ENCODE results near the gene AVEN.
"Not testable (repeated sequence)": the region's sequence is repeated elsewhere in the genome, so short reads cannot be mapped to it uniquely, and the experiment has no call there.

Gene AVEN

DNA sequence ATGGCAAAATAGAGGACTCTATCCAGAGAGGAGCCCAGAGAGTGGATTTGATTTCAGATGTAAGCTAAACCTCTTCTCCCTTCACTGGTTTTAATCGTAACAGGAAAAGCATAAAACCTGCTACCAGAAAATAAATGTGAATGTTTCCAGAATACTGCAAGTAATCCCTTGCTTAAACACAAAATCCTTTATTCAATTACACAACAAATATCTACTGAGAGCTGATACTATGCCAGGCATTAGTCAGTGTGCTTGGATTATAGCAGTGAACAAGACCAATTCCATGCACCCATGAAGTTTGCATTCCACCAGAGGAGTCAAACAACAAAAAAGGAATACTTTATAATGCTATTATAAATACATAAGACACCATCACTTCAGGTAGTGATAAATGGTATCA, 15.1 kb downstream of the AVEN start:
- H3K79me1 ChIP-seq (ENCODE audit: low read length) = no peaks in the 10 kb centered on the region
- H2AK5ac ChIP-seq (ENCODE audit: low read length) = no peak overlapping the region
- DNase-seq = no peak
- no CpG with 5 or more reads among the region's 1 CpG for WGBS (ENCODE audit: extremely low coverage, insufficient coverage, low lambda C conversion rate)
- H3K27ac ChIP-seq (ENCODE audit: low read depth, low read length) = no peak overlapping the region
- no peaks in the 10 kb centered on the region for H3K79me2 ChIP-seq (ENCODE audit: control insufficient read depth, insufficient read depth, low read length)
- H2BK5ac ChIP-seq (ENCODE audit: low read length) = no peak overlapping the region
- H3K4me3 ChIP-seq (ENCODE audit: low read length) = no peak overlapping the region
- no peak overlapping the region for H3K56ac ChIP-seq (ENCODE audit: low read length)
- H4K5ac ChIP-seq (ENCODE audit: low read length) = no peak overlapping the region
- H2BK120ac ChIP-seq (ENCODE audit: low read depth, low read length) = no peak overlapping the region
- H3K23ac ChIP-seq (ENCODE audit: low read length) = no peak overlapping the region
- no peak overlapping the region for H3K18ac ChIP-seq (ENCODE audit: low read length)
- H3K9ac ChIP-seq (ENCODE audit: low read length) = no peak overlapping the region
- no peaks in the 10 kb centered on the region for H3K36me3 ChIP-seq (ENCODE audit: control insufficient read depth, insufficient read depth, low read length)
- no peak overlapping the region for H2BK15ac ChIP-seq (replicated peaks; ENCODE audit: low read depth)
- no peaks in the 10 kb centered on the region for H3K27me3 ChIP-seq (ENCODE audit: insufficient read depth, low read length, poor library complexity)
- no peak overlapping the region for H3K4me2 ChIP-seq (ENCODE audit: low read length)
- no peaks in the 10 kb centered on the region for H3K4me1 ChIP-seq (ENCODE audit: control insufficient read depth, low read depth, low read length)
- H4K8ac ChIP-seq (ENCODE audit: low read depth, low read length) = no peak overlapping the region
- no peak overlapping the region for H3K4ac ChIP-seq (ENCODE audit: low read depth, low read length)

DNA sequence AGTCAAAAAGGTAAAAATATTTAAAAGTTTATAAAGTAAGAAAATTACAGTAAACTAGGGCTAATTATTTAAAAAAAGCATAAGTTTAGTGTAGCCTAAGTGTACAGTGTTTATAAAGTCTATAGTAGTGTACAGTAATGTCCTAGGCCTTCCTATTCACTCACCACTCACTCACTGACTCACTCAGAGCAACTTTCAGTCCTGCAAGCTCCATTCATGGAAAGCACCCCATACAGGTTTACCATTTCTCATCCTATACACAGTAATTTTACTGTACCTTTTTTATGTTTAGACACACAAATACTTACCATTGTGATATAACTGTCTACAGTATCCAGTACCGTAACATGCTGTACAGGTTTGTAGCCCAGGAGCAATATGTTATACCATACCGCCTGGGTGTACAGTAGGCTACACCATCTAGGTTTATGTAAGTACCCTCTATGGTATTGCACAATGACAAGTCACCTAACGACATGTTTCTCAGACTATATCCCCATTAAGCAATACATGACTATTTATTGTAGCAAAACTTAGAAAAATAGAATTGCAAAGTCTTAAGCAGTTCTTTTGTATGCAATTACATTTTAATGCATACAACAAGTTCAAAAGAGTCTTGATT, 19.5 kb downstream of the AVEN start:
- Histone ChIP-seq H3K23ac (ENCODE audit: low read length) (no peak overlapping the region), H2BK120ac (ENCODE audit: low read depth, low read length) (no peak overlapping the region), H3K4ac (ENCODE audit: low read depth, low read length) (no peak overlapping the region), H3K27ac (ENCODE audit: low read depth, low read length) (no peak overlapping the region), H3K79me1 (ENCODE audit: low read length) (no peaks in the 10 kb centered on the region), H2BK15ac (replicated peaks; ENCODE audit: low read depth) (no peak overlapping the region), H3K56ac (ENCODE audit: low read length) (no peak overlapping the region), H4K8ac (ENCODE audit: low read depth, low read length) (no peak overlapping the region), H3K4me1 (ENCODE audit: control insufficient read depth, low read depth, low read length) (no peaks in the 10 kb centered on the region), H2AK5ac (ENCODE audit: low read length) (no peak overlapping the region), H4K5ac (ENCODE audit: low read length) (no peak overlapping the region), H3K36me3 (ENCODE audit: control insufficient read depth, insufficient read depth, low read length) (no peaks in the 10 kb centered on the region), H3K27me3 (ENCODE audit: insufficient read depth, low read length, poor library complexity) (no peaks in the 10 kb centered on the region), H2BK5ac (ENCODE audit: low read length) (no peak overlapping the region), H3K4me2 (ENCODE audit: low read length) (no peak overlapping the region), H3K9ac (ENCODE audit: low read length) (no peak overlapping the region), H3K79me2 (ENCODE audit: control insufficient read depth, insufficient read depth, low read length) (no peaks in the 10 kb centered on the region), H3K18ac (ENCODE audit: low read length) (no peak overlapping the region), H3K4me3 (ENCODE audit: low read length) (no peak overlapping the region)
- no peak for DNase-seq
- WGBS (ENCODE audit: extremely low coverage, insufficient coverage, low lambda C conversion rate) = no CpG with 5 or more reads among the region's 3 CpGs

DNA sequence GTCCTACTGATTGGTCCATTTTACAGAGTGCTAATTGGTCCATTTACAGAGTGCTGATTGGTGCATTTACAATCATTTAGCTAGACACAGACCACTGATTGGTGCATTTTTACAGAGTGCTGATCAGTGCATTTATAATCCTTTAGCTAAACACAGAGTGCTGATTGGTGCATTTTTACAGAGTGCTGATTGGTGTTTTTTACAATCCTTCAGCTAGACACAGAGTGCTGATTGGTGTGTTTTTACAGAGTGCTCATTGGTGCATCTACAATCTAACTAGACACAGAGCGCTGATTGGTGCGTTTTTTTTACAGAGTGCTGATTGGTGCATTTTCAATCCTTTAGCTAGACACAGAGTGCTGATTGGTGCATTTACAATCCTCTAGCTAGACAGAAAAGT, 20.3 kb downstream of the AVEN start:
- not testable (repeated sequence) for H3K4me3 ChIP-seq (ENCODE audit: low read length); H2BK5ac ChIP-seq (ENCODE audit: low read length)
- no CpG with 5 or more reads among the region's 2 CpGs for WGBS (ENCODE audit: extremely low coverage, insufficient coverage, low lambda C conversion rate)

DNA sequence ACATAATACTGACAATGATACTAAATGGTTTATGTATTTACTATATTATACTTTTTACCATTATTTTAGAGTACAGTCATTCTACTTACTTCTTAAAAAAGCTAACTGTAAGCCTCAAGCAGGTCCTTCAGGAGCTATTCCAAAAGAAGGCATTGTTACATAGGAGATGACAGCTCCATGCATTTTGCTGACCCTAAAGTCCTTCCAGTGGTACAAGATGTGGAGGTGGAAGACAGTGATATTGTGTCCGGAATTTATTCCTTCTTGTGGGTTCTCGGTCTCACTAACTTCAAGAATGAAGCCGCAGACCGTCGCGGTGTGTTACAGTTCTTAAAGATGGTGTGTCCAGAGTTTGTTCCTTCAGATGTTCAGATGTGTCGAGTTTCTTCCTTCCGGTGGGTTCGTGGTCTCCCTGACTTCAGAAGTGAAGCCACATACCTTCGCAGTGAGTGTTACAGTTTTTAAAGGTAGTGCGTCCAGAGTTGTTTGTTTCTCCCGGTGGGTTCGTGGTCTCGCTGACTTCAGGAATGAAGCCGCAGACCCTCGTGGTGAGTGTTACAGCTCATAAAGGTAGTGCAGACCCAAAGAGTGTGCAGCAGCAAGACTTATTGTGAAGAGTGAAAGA, 20.9 kb downstream of the AVEN start:
- no peaks in the 10 kb centered on the region for H3K79me2 ChIP-seq (ENCODE audit: control insufficient read depth, insufficient read depth, low read length)
- no peak overlapping the region for H4K5ac ChIP-seq (ENCODE audit: low read length)
- no peak overlapping the region for H2AK5ac ChIP-seq (ENCODE audit: low read length)
- no peak overlapping the region for H3K9ac ChIP-seq (ENCODE audit: low read length)
- no peak overlapping the region for H2BK5ac ChIP-seq (ENCODE audit: low read length)
- H3K56ac ChIP-seq (ENCODE audit: low read length) = no peak overlapping the region
- no peak overlapping the region for H3K4ac ChIP-seq (ENCODE audit: low read depth, low read length)
- H3K4me1 ChIP-seq (ENCODE audit: control insufficient read depth, low read depth, low read length) = no peaks in the 10 kb centered on the region
- H3K18ac ChIP-seq (ENCODE audit: low read length) = no peak overlapping the region
- peaks cover 3% of the 10 kb centered on the region for H3K79me1 ChIP-seq (ENCODE audit: low read length)
- H2BK15ac ChIP-seq (replicated peaks; ENCODE audit: low read depth) = no peak overlapping the region
- no peak overlapping the region for H2BK120ac ChIP-seq (ENCODE audit: low read depth, low read length)
- no peak overlapping the region for H3K23ac ChIP-seq (ENCODE audit: low read length)
- H3K36me3 ChIP-seq (ENCODE audit: control insufficient read depth, insufficient read depth, low read length) = no peaks in the 10 kb centered on the region
- DNase-seq = no peak
- no peak overlapping the region for H4K8ac ChIP-seq (ENCODE audit: low read depth, low read length)
- no CpG with 5 or more reads among the region's 16 CpGs for WGBS (ENCODE audit: extremely low coverage, insufficient coverage, low lambda C conversion rate)
- no peaks in the 10 kb centered on the region for H3K27me3 ChIP-seq (ENCODE audit: insufficient read depth, low read length, poor library complexity)
- no peak overlapping the region for H3K4me2 ChIP-seq (ENCODE audit: low read length)
- no peak overlapping the region for H3K27ac ChIP-seq (ENCODE audit: low read depth, low read length)
- H3K4me3 ChIP-seq (ENCODE audit: low read length) = no peak overlapping the region

More for the DNA sequence above, 20.3 kb downstream of the AVEN start:
- not testable (repeated sequence) for H3K36me3 ChIP-seq (ENCODE audit: control insufficient read depth, insufficient read depth, low read length); H3K4me2 ChIP-seq (ENCODE audit: low read length); H4K5ac ChIP-seq (ENCODE audit: low read length); H3K27ac ChIP-seq (ENCODE audit: low read depth, low read length); H4K8ac ChIP-seq (ENCODE audit: low read depth, low read length); H3K23ac ChIP-seq (ENCODE audit: low read length); H3K18ac ChIP-seq (ENCODE audit: low read length); H3K56ac ChIP-seq (ENCODE audit: low read length); H2AK5ac ChIP-seq (ENCODE audit: low read length); H2BK120ac ChIP-seq (ENCODE audit: low read depth, low read length); H3K79me1 ChIP-seq (ENCODE audit: low read length); H2BK15ac ChIP-seq (replicated peaks; ENCODE audit: low read depth); H3K79me2 ChIP-seq (ENCODE audit: control insufficient read depth, insufficient read depth, low read length); H3K4me1 ChIP-seq (ENCODE audit: control insufficient read depth, low read depth, low read length); DNase-seq; H3K4ac ChIP-seq (ENCODE audit: low read depth, low read length); H3K27me3 ChIP-seq (ENCODE audit: insufficient read depth, low read length, poor library complexity); H3K9ac ChIP-seq (ENCODE audit: low read length)

DNA sequence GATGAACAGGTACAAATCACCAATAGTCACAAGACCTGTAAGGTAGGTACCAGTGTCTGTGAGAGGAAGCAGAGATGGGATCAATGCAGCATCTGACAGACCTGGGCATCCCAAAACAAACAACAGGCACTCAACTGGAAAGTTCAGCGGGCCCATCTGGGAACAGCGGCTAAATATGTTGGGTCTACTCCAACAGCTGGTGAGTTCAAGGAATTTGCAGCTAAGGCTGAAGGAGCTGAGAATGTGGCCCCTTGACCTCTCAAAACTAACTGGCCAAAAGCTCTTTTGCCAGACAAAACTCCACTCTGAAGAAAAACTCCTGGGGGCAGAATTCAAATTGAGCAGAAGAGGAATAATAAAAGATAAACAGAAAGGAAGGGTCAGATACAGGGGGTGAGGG, 24.4 kb downstream of the AVEN start:
- H3K4me1 ChIP-seq (ENCODE audit: control insufficient read depth, low read depth, low read length) = no peaks in the 10 kb centered on the region

DNA sequence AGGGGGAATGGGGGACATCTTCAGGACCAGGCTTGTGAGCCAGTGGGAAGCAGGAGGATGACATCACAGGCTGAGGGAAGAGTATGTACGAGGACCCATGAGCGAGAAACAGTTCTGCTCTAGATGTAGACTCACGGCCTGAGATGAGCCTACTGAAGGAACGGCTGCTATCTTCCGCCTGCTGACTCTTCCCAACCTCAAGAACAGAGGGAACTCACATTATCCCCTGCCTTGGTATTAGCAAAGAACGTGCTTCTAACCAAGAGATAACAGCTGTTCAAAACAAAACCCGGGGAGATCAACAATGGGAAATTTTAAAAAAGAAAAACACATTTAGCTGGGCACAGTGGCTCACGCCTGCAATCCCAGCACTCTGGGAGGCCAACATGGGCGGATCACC, 25.3 kb downstream of the AVEN start:
- H3K4me1 ChIP-seq (ENCODE audit: control insufficient read depth, low read depth, low read length) = no peaks in the 10 kb centered on the region
- no peak overlapping the region for H2BK15ac ChIP-seq (replicated peaks; ENCODE audit: low read depth)
- no peak overlapping the region for H3K23ac ChIP-seq (ENCODE audit: low read length)
- no peak overlapping the region for H4K8ac ChIP-seq (ENCODE audit: low read depth, low read length)
- no peaks in the 10 kb centered on the region for H3K36me3 ChIP-seq (ENCODE audit: control insufficient read depth, insufficient read depth, low read length)
- H2AK5ac ChIP-seq (ENCODE audit: low read length) = no peak overlapping the region
- H2BK5ac ChIP-seq (ENCODE audit: low read length) = no peak overlapping the region
- no peak overlapping the region for H4K5ac ChIP-seq (ENCODE audit: low read length)
- peaks cover 3% of the 10 kb centered on the region for H3K79me1 ChIP-seq (ENCODE audit: low read length)
- no peaks in the 10 kb centered on the region for H3K79me2 ChIP-seq (ENCODE audit: control insufficient read depth, insufficient read depth, low read length)
- DNase-seq = no peak
- WGBS (ENCODE audit: extremely low coverage, insufficient coverage, low lambda C conversion rate) = no CpG with 5 or more reads among the region's 9 CpGs
- no peak overlapping the region for H3K4me3 ChIP-seq (ENCODE audit: low read length)
- no peak overlapping the region for H3K9ac ChIP-seq (ENCODE audit: low read length)
- no peak overlapping the region for H2BK120ac ChIP-seq (ENCODE audit: low read depth, low read length)
- H3K56ac ChIP-seq (ENCODE audit: low read length) = no peak overlapping the region
- H3K4me2 ChIP-seq (ENCODE audit: low read length) = no peak overlapping the region
- no peak overlapping the region for H3K4ac ChIP-seq (ENCODE audit: low read depth, low read length)
- no peak overlapping the region for H3K18ac ChIP-seq (ENCODE audit: low read length)
- no peak overlapping the region for H3K27ac ChIP-seq (ENCODE audit: low read depth, low read length)
- no peaks in the 10 kb centered on the region for H3K27me3 ChIP-seq (ENCODE audit: insufficient read depth, low read length, poor library complexity)

More for the DNA sequence above, 24.4 kb downstream of the AVEN start:
- Histone ChIP-seq H2BK15ac (replicated peaks; ENCODE audit: low read depth) (no peak overlapping the region), H3K56ac (ENCODE audit: low read length) (no peak overlapping the region), H3K79me1 (ENCODE audit: low read length) (peaks cover 3% of the 10 kb centered on the region), H3K36me3 (ENCODE audit: control insufficient read depth, insufficient read depth, low read length) (no peaks in the 10 kb centered on the region), H2BK5ac (ENCODE audit: low read length) (no peak overlapping the region), H3K9ac (ENCODE audit: low read length) (no peak overlapping the region), H3K79me2 (ENCODE audit: control insufficient read depth, insufficient read depth, low read length) (no peaks in the 10 kb centered on the region), H3K4ac (ENCODE audit: low read depth, low read length) (no peak overlapping the region), H3K4me2 (ENCODE audit: low read length) (no peak overlapping the region), H3K4me3 (ENCODE audit: low read length) (no peak overlapping the region), H3K18ac (ENCODE audit: low read length) (no peak overlapping the region), H3K23ac (ENCODE audit: low read length) (no peak overlapping the region), H2AK5ac (ENCODE audit: low read length) (no peak overlapping the region), H4K8ac (ENCODE audit: low read depth, low read length) (no peak overlapping the region), H3K27me3 (ENCODE audit: insufficient read depth, low read length, poor library complexity) (no peaks in the 10 kb centered on the region), H3K27ac (ENCODE audit: low read depth, low read length) (no peak overlapping the region), H2BK120ac (ENCODE audit: low read depth, low read length) (no peak overlapping the region), H4K5ac (ENCODE audit: low read length) (no peak overlapping the region)
- no peak for DNase-seq
- WGBS (ENCODE audit: extremely low coverage, insufficient coverage, low lambda C conversion rate) = no CpG with 5 or more reads among the region's 2 CpGs

All from mesendoderm (in vitro differentiated cells).